HG03460 (cell line): Measurements from ENCODE around the gene NBEA.

Experiments used
- ATAC-seq: cut with Tn5 transposase; IDR thresholded peaks from one replicate; pipeline ENCODE4 v1.9.1; 2021; ENCODE audit not compliant: unreplicated experiment

NBEA gene

GRCh38 chr13:35698911-35699576, 757.0 kb downstream of the NBEA start:
- no peak for ATAC-seq

GRCh38 chr13:35699825-35700510, 757.9 kb downstream of the NBEA start:
- ATAC-seq: no peak

- no peak for ATAC-seq
Measured at GRCh38 chr13:35700671-35701070, 758.6 kb downstream of the NBEA start.

GRCh38 chr13:35702316-35702715, 760.2 kb downstream of the NBEA start:
- no peak for ATAC-seq

GRCh38 chr13:35703061-35703460, 761.0 kb downstream of the NBEA start:
- ATAC-seq: no peak

- ATAC-seq: no peak
Measured at GRCh38 chr13:35704331-35704730, 762.3 kb downstream of the NBEA start.

- no peak for ATAC-seq
Measured at GRCh38 chr13:35706281-35706680, 764.2 kb downstream of the NBEA start.

GRCh38 chr13:35706721-35707120, 764.7 kb downstream of the NBEA start:
- ATAC-seq: no peak

- no peak for ATAC-seq
Measured at GRCh38 chr13:35711909-35712308, 769.8 kb downstream of the NBEA start.

- no peak for ATAC-seq
Measured at GRCh38 chr13:35712907-35713761, 771.1 kb downstream of the NBEA start.

GRCh38 chr13:35714121-35714520, 772.1 kb downstream of the NBEA start:
- no peak for ATAC-seq

GRCh38 chr13:35714588-35715377, 772.7 kb downstream of the NBEA start:
- ATAC-seq: no peak

- no peak for ATAC-seq
Measured at GRCh38 chr13:35716186-35716585, 774.1 kb downstream of the NBEA start.

GRCh38 chr13:35716729-35717128, 774.7 kb downstream of the NBEA start:
- no peak for ATAC-seq

GRCh38 chr13:35718084-35718483, 776.0 kb downstream of the NBEA start:
- ATAC-seq: no peak

GRCh38 chr13:35720290-35720689, 778.2 kb downstream of the NBEA start:
- ATAC-seq: no peak

GRCh38 chr13:35720690-35721554, 778.9 kb downstream of the NBEA start:
- no peak for ATAC-seq
